Thoracic aorta (tissue), 2 donors: ENCODE results near the gene PEBP1. TPM values are rescaled to one million over a fixed set of nuclear protein-coding genes. Genes with fewer than 3 reads are reported as not detected.

Experiments
- ATAC-seq: fragments of 150-250 bp; one replicate; pipeline ENCODE4 v1.8.0; 2017; ENCODE audit warnings: low read depth; ENCODE audit not compliant: insufficient number of reproducible peaks, low FRiP score
- DNase-seq: peaks from one replicate; pipeline ENCODE4 v3.0.0-alpha.2; 2020; ENCODE audit warnings: low spot score
- H3K27ac ChIP-seq, 2 donors: fragments of 200-600 bp; sonication (generic); 1 replicate in 1 of 2; 2 replicates in 1 of 2; pipeline ENCODE4 v1.5.1; 2016; ENCODE audit warnings: mild to moderate bottlenecking in 2 of 2, moderate library complexity in 2 of 2
- H3K27me3 ChIP-seq: fragments of 200-600 bp; sonication (generic); replicated peaks from 2 replicates; pipeline ENCODE4 v1.6.0; 2016; ENCODE audit warnings: mild to moderate bottlenecking; ENCODE audit not compliant: insufficient read depth
- H3K36me3 ChIP-seq: fragments of 200-600 bp; sonication (generic); one replicate; pipeline ENCODE4 v1.5.1; 2016
- H3K4me1 ChIP-seq, 2 donors: fragments of 200-600 bp; sonication (generic); 1 replicate in 1 of 2; 2 replicates in 1 of 2; pipeline versions ENCODE4 v1.5.1 to v1.6.0; 2016; ENCODE audit warnings: low read depth in 2 of 2, mild to moderate bottlenecking in 1 of 2; ENCODE audit not compliant: control insufficient read depth in 1 of 2
- H3K4me3 ChIP-seq: fragments of 200-600 bp; sonication (generic); 2 replicates; pipeline ENCODE4 v1.5.1; 2016; ENCODE audit warnings: mild to moderate bottlenecking
- H3K9me3 ChIP-seq: fragments of 200-600 bp; sonication (generic); 2 replicates; pipeline ENCODE4 v1.5.1; 2016
- total RNA-seq, 2 donors: library from RNA; depleted of rRNA; stranded (reverse); fragments of >200 nt; gene quantifications; one replicate each; pipeline versions ENCODE4 v1.1.0 to v1.2.3, GENCODE V29; 2016
- TF ChIP-seq, protein P1 (sequence below): fragments of 200-600 bp; sonication (generic); IDR thresholded peaks from one replicate; pipeline ENCODE4 v1.5.1; 2019; ENCODE audit warnings: antibody characterized with exemption

PEBP1 gene
- total RNA-seq, 2 donors from 2014 or later, result 248 to 385 TPM

DNA sequence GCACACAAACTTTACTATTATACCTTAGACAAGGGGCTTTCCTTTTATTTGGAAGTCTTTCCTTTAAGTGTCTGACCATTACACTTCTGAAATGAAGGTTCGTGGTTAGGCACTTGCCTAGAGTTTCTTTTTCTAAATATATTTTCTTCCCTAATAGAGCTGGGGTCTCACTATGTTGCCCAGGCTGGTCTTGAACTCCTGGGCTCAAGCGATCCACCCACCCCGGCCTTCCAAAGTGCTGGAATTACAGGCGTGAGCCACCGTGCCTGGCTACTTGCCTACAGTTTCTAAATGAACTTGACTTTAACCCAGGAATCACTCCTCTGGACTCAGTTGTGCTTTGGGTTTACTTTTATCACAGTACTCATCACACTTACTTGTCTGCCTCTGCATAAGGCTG lies 57.6 kb downstream of the PEBP1 start:
- ATAC-seq, result no peak
- H3K4me3 ChIP-seq, result no peak overlapping the region
- no peak for DNase-seq
- peaks cover under 1 to 4% of the 10 kb centered on the region in 2 donors for H3K4me1 ChIP-seq
- H3K27me3 ChIP-seq, result no peaks in the 10 kb centered on the region
- no peaks in the 10 kb centered on the region for H3K9me3 ChIP-seq
- TF ChIP-seq, protein P1, sequence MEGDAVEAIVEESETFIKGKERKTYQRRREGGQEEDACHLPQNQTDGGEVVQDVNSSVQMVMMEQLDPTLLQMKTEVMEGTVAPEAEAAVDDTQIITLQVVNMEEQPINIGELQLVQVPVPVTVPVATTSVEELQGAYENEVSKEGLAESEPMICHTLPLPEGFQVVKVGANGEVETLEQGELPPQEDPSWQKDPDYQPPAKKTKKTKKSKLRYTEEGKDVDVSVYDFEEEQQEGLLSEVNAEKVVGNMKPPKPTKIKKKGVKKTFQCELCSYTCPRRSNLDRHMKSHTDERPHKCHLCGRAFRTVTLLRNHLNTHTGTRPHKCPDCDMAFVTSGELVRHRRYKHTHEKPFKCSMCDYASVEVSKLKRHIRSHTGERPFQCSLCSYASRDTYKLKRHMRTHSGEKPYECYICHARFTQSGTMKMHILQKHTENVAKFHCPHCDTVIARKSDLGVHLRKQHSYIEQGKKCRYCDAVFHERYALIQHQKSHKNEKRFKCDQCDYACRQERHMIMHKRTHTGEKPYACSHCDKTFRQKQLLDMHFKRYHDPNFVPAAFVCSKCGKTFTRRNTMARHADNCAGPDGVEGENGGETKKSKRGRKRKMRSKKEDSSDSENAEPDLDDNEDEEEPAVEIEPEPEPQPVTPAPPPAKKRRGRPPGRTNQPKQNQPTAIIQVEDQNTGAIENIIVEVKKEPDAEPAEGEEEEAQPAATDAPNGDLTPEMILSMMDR, result no peak
- H3K36me3 ChIP-seq, result peaks cover 2% of the 10 kb centered on the region
- H3K27ac ChIP-seq, result no peak overlapping the region

- Histone ChIP-seq H3K27me3 (no peaks in the 10 kb centered on the region), H3K36me3 (peaks cover 4% of the 10 kb centered on the region), H3K4me1 (peaks cover 0 to 3% of the 10 kb centered on the region in 2 donors), H3K27ac (no peak overlapping the region), H3K4me3 (no peak overlapping the region), H3K9me3 (no peaks in the 10 kb centered on the region)
- TF ChIP-seq, protein P1, result no peak
- DNase-seq, result no peak
- ATAC-seq, result no peak
Measured at GRCh38 chr12:118193958-118194357, 58.0 kb downstream of the PEBP1 start.

Other genes starting within 250 kb of the PEBP1 start
- under 1 TPM in 1 of 2 donors, not detected in 1; 0.07 TPM for gene KSR2, start 167.1 kb upstream of the PEBP1 start, total RNA-seq
- gene RFC5, start 119.4 kb upstream of the PEBP1 start, total RNA-seq, result 1 to 10 TPM; 5.4 to 6.9 TPM
- gene WSB2, start 74.9 kb upstream of the PEBP1 start, total RNA-seq, result 10 to 100 TPM; 88.9 to 95.1 TPM
- gene VSIG10, start 32.1 kb upstream of the PEBP1 start, total RNA-seq, result 10 to 100 TPM; 13.0 to 21.9 TPM
- 10 to 100 TPM; 52.3 to 59.6 TPM for gene TAOK3, start 236.8 kb downstream of the PEBP1 start, total RNA-seq
- gene SUDS3, start 240.4 kb downstream of the PEBP1 start, total RNA-seq, result 10 to 100 TPM; 46.2 to 48.2 TPM